HG03342 (cell line): Measurements from ENCODE around the gene ZBP1.
A peak's percentile ranks its signal among the peaks of the same experiment; 100 is the strongest.

Source experiments
- ATAC-seq: cut with Tn5 transposase; IDR thresholded peaks from one replicate; pipeline ENCODE4 v1.9.1; 2021; ENCODE audit warnings: mild to moderate bottlenecking, moderate library complexity; ENCODE audit not compliant: unreplicated experiment

The ZBP1 gene

DNA sequence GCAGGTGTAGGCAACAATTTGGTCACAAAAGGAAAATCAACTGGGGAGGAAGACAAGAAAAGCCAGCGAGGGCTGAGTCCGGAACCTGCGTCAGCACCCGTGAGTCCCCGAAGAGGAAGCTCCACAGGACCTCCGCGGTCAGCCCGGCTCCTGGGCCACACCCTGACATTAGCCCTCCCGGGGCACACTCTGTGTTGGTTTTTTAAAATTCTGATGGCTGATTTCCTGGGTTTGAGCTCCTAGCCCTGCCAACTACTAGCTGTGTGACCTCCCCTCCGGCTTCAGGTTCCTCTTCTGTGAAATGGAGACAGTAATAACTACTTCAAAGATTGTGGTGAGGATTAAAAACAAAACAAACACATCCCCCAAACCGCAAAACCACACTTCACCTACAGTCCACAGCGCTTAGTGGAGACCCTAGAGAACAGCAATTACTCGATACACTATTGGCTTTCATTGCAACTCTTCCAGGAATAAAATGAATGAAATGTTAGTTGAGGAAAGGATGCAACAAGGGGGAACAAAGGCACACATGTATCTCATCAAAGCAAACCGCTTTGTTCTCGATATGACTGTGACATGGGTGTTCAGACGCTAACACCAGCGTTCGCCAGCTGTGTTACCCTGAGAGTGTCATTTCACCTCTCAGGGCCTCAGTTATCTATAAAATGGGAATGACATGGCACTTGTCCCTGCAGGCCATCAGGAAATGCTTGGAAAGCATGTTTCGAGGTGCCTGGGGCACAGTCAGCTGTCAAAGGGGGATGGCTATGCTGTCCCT is 985 bp downstream of the ZBP1 start:
- peak; percentile 62 for ATAC-seq

- no peak for ATAC-seq
Measured at GRCh38 chr20:57618764-57619050, 1.5 kb downstream of the ZBP1 start.

- ATAC-seq = no peak
Measured at GRCh38 chr20:57618091-57618763, 2.0 kb downstream of the ZBP1 start.

DNA sequence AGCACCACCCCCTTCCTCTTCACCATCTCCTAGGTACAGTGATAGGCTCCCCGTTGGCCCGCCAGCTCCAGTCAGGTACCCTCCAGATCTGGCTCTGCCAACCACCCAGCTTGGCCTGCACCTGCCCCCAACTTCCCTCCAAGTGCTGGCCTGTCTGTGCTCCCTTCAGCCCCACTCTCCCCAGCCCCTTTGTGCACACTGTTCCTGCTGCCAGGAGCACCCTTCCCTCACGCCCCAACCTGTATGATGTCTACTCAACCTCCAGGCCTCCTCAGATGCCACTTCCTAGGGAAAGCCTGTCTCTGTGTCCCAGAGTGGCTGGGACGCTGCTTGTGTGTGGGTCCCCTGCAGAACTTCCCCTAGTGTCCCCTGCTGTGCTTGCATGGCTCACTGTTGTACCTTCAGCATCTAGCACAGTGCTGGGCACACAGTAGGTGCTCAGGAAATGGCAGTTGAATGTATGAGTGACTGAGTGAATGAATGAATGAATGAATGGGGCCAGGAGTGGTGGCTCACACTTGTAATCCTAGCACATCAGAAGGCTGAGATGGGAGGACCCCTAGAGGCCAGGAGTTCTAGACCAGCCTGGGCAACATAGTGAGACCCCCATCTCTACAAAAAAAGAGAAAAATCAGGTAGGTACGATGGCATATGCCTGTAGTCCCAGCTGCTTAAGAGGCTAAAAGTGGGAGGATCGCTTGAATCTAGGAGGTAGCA is 3.0 kb downstream of the ZBP1 start:
- no peak for ATAC-seq

DNA sequence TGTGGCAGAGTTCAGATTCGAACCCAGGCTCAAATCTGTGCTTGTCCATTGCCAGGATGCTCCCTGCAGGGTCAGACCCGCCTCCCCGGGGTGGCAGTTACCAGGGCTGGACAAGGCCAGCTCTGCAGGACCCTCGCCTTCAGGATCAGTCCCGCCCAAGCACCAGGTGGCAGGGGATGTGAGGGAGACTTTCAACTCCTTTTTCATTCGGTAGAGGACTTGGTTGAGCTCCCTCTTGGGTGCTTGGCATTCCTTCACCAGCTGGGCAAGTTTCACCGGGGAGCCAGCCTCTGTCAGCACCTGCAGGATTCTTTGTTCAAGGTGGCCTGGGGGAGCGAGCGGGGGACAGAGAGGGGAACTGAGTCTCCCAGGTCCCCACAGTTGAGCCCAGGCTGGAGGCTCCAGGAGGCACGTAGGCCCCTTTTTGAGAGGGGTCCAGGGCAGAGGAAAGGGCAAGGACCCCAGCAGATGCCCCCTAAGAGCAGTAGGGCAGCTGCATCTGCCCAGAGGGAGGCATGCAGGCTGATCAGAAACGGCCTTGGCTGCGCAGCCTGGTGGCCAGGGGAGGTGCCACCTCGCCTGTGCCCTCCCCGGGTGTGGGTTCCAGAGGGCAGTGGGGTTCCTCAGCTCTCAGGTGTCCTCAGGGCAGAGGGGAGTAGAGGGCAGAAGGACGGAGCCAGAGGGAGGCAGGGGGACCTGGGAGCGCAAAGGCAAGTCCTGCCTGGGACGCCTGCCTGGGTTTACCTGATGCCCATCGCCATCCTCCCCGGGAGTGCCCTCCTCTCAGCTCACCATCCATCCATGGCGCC is 3.9 kb downstream of the ZBP1 start:
- ATAC-seq = no peak

DNA sequence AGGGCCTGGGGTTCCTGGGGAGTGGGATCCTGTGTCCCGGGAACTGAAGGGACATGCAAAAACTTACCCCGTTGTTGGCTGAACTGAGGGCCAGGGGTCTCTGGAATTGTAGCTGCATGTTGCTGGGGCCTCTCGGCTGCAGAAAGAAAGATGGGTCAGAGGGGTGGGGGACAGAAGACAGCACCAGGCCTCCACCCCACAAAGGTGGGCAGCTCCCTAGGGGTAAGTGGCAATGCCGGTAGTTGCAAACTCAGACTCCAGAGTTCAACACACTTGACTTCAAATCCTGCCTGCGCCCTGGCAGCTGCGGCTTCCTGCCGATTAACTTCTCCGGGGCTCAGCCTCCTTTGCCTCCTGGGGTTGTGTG is 4.8 kb downstream of the ZBP1 start:
- no peak for ATAC-seq

DNA sequence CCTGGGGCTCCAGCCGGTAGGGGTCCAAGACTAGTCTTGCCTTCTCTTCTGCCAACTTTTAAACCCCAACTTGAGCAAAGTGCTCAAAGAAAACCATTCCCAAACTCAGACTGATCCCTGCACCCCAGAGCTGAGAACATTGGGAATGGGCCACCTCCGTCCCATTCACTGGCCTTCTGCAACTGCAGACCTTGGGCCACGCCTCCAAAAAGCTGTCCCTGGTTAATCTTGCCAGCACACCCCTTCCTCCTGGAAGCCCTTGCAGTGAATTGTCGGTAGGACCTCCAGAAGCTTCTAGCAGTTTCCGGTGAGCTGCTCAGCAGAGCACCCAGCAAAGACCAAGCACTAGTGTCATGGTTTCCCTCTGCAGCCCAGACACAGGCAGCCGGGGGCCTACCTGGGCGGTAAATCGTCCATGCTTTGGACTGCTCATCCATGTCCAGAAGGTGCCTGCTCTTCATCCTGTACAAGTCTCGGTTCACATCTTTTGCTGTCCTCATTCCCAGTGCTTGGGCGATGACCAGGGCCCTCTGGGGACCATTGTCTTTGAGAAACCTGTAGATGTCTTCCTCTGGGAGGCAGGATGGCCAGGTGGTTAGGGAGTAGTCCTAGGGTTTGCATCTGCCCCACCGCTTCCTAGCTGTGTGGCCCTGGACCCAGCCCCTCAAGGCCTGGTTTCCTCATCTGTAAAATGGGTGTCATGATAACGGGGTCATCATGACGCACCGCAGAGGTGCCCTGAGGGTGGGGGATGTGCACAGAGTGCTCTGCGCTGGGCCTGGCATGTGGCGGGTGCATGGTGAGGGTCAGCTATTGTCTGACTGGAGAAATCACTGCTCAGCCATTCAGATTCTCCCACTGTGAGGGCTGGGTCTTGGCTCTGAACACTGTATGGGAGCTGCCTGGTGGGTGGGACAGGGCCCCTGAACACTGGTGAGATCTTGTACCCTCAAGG is 5.5 kb downstream of the ZBP1 start:
- ATAC-seq = no peak

DNA sequence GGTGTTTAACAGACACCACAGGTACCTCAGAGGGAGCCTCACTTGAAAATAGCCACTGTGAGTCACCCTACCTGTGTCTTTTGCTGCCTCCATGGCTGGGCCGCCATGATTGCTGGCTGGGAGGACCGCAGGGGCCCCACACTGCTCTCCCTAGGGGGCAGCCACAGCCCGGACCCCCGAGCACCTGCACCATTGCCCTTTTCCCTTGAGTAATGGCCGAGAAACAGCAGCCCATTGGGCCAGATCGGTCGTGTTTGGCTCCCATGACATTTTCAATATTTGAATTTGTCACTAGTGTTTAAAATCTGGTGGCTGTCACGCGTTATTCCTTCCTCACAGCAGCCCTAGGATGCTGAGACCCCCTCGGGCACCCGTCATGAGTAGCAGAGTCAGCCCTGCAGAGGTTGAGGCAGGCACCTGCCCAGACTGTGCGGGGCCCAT is 6.7 kb downstream of the ZBP1 start:
- no peak for ATAC-seq

- no peak for ATAC-seq
Measured at GRCh38 chr20:57612916-57613315, 7.3 kb downstream of the ZBP1 start.

GRCh38 chr20:57612436-57612835 is 7.8 kb downstream of the ZBP1 start:
- ATAC-seq = no peak

- ATAC-seq = no peak
Measured at GRCh38 chr20:57611586-57612311, 8.5 kb downstream of the ZBP1 start.

DNA sequence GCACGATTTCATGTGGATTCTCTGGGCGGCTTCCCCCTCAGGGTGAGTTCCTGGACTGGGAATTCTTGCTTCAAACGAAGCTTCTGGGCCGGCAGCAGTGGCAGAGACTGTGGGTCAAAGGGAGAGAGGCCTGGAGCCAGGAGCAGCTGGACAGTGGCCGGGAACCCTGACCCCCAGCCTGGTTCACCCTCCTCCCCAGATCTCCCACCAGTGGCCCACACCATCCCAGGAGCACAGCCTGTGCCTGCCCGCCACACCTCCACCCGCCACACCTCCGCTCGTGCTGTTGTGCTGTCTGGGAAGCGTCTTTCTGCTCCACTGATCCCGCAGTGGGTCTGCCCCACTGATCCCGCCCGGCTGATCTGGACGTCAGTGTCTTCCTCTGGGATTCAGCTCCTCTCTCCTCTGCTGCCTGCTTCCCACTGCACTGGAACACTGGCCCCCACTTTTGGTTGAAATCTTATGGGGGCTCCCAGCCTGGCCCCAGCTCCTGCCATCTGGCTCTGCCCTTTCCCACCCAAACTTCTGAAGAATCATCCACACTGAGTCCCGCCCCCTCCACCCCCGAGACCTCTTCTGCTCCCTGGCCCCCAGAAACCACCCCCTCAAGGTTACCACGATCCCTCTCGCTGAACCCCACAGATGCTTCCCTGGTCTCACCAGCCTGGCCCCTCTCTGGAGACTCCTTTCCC is 9.8 kb downstream of the ZBP1 start:
- no peak for ATAC-seq

GRCh38 chr20:57609842-57610167 is 10.4 kb downstream of the ZBP1 start:
- no peak for ATAC-seq

DNA sequence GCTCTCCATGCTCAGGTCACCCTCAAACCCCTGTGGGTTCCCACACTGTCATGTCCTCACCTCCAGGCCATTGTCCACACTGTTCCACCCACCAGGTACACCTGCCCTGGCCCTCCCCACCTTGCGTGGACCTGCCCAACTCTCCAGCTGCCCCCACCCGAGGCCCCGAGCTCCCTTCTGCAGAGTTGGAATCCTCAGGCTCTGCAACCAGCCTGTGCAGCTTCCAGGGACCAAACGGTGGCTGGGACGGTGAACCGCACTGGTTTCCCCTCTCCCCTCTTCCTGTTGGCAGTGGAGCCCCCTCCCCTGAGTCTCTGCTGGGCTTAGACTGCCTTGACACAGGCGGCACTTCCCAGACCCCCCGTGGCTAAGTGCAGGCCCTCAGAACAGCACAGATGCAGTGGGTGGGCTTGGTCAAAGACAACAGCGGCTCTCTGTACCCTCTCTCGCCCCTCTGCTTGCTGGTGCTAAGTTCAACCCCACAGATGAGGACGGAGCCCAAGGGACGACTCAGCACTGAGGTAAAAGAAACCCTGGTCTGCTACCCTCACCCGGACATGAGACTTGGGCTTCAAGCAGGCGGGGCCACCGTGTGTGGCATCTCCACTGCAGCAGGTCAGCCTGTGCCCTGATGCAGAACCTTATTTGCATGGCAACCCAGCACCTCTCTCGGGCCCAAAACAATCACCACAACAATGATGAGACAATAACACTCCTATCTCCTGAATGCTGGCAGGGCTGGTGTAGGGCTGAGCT is 11.0 kb downstream of the ZBP1 start:
- ATAC-seq = no peak

- no peak for ATAC-seq
Measured at GRCh38 chr20:57608516-57608915, 11.7 kb downstream of the ZBP1 start.

DNA sequence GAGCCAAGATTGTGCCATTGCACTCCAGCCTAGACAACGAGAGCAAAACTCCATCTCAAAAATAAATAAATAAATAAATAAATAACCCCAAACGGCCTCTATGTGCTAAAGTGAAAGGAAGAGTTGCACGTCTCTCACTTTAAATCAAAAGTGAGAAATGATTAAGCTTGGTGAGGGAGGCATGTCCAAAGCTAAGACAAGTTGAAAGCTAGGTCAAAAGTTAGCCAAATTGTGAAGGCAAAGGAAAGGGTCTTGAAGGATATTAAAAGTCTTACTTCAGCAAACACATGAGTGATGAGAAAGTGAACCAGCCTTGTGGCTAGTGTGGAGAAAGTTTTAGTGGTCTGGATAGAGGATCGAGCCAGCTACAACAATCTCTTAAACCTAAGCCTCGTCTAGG is 14.3 kb downstream of the ZBP1 start:
- ATAC-seq = no peak

- ATAC-seq = no peak
Measured at GRCh38 chr20:57605045-57605444, 15.2 kb downstream of the ZBP1 start.

- ATAC-seq = no peak
Measured at GRCh38 chr20:57603120-57603519, 17.1 kb downstream of the ZBP1 start.
